ENCODE results near the gene ENOSF1. TPM values are rescaled to one million over a fixed set of nuclear protein-coding genes. Genes with fewer than 3 reads are reported as not detected.

Gene ENOSF1
- total and polyA plus RNA-seq, 2 of the 4 experiments (the other 2 are of a cell fraction) = 12.2 to 12.6 TPM

GRCh38 chr18:673317-673716, 39.1 kb downstream of the ENOSF1 start:
- Histone ChIP-seq H3K79me1 (ENCODE audit: low read depth in 1 of 2, low read length in 2 of 2) (peaks cover 0 to 12% of the 10 kb centered on the region in 2 experiments; a peak in 1 of 4 replicates), H3K56ac (ENCODE audit: extremely low read depth, insufficient read depth, low read length) (no peak overlapping the region), H2BK20ac (ENCODE audit: low read depth, low read length) (no peak overlapping the region), H3K4me1 (ENCODE audit: control insufficient read depth, insufficient read depth, low read length) (no peaks in the 10 kb centered on the region), H3K9ac (ENCODE audit: low read depth, low read length) (no peak overlapping the region), H2BK15ac (ENCODE audit: low read depth, low read length) (no peak overlapping the region), H3K23ac (ENCODE audit: low read depth, low read length) (no peak overlapping the region), H2AK9ac (replicated peaks; ENCODE audit: low read depth, low read length, poor library complexity) (no peak overlapping the region), H4K8ac (ENCODE audit: low read depth in 2 of 2, low read length in 2 of 2) (no peak overlapping the region), H3K27ac (ENCODE audit: insufficient read depth, low read length) (no peak overlapping the region), H2AK5ac (ENCODE audit: low read depth, low read length) (no peak overlapping the region), H4K91ac (ENCODE audit: insufficient read depth, low read depth, low read length) (no peak overlapping the region), H3K9me3 (ENCODE audit: control insufficient read depth, insufficient read depth, low read length) (no peaks in the 10 kb centered on the region), H2BK120ac (ENCODE audit: low read depth, low read length) (no peak overlapping the region), H3K36me3 (ENCODE audit: control insufficient read depth, insufficient read depth, low read length) (peaks cover 39% of the 10 kb centered on the region), H3K4ac (ENCODE audit: low read depth, low read length) (no peak overlapping the region), H3K9me1 (ENCODE audit: insufficient read depth, low read length) (no peaks in the 10 kb centered on the region), H2AFZ (replicated peaks; ENCODE audit: low read length, poor library complexity) (no peak overlapping the region), H3K18ac (ENCODE audit: low read depth, low read length) (no peak overlapping the region), H4K20me1 (ENCODE audit: insufficient read depth, low read length) (no peaks in the 10 kb centered on the region), H2BK5ac (ENCODE audit: low read depth, low read length, poor library complexity, severe bottlenecking) (no peak overlapping the region), H3K4me2 (ENCODE audit: low read depth, low read length) (no peak overlapping the region), H3K4me3 (ENCODE audit: insufficient read depth, low read depth, low read length) (no peak overlapping the region), H3K27me3 (ENCODE audit: control insufficient read depth, insufficient read depth, low read length) (no peaks in the 10 kb centered on the region), H3K14ac (replicated peaks; ENCODE audit: low read depth, low read length) (no peak overlapping the region), H4K5ac (ENCODE audit: low read depth, low read length) (no peak overlapping the region)
- TF ChIP-seq CTCF (conservative IDR thresholded peaks at IDR 0.05; ENCODE audit: low read depth, low read length) (no peak), RFX5 (IDR thresholded peaks at IDR 0.05; ENCODE audit: low read depth, low read length) (no peak), ELK1 (IDR thresholded peaks at IDR 0.05; ENCODE audit: borderline replicate concordance, low read depth, low read length) (no peak), SMC3 (IDR thresholded peaks at IDR 0.05; ENCODE audit: low read depth, low read length) (no peak), USF2 (IDR thresholded peaks at IDR 0.05; ENCODE audit: low read depth, low read length) (no peak), NFE2L2 (IDR thresholded peaks at IDR 0.05; ENCODE audit: low read depth, low read length) (no peak), CEBPB (IDR thresholded peaks at IDR 0.05; ENCODE audit: low read depth, low read length) (no peak), MXI1 (IDR thresholded peaks at IDR 0.05; ENCODE audit: borderline replicate concordance, low read depth, low read length) (no peak), MAFK (IDR thresholded peaks at IDR 0.05; ENCODE audit: low read depth, low read length) (no peak), RCOR1 (IDR thresholded peaks at IDR 0.05; ENCODE audit: insufficient replicate concordance, low read length) (no peak), MAZ (IDR thresholded peaks at IDR 0.05; ENCODE audit: borderline replicate concordance, low read depth, low read length) (no peak), RAD21 (IDR thresholded peaks at IDR 0.05; ENCODE audit: low read length) (no peak), POLR2A (IDR thresholded peaks at IDR 0.05; ENCODE audit: low read depth, low read length) (no peak)
- intact Hi-C loops (cut with micrococcal nuclease) (no loop called here), dilution Hi-C loops (cut with HindIII; ENCODE audit: low sequenced_read_pairs, unreplicated experiment) (no loop called here), in situ Hi-C loops (cut with MboI; ENCODE audit: low sequenced_read_pairs) (no loop called here)
- CTCF ChIA-PET = no interaction called here
- no TSS peak for BruUV-seq (replicated peaks)
- POLR2A ChIA-PET (ENCODE audit: unreplicated experiment) = no interaction called here
- no peak for DNase-seq
- no CpG with 5 or more reads among the region's 3 CpGs for WGBS, 2 experiments (ENCODE audit: extremely low coverage in 2 of 2, insufficient read length in 1 of 2)
- ATAC-seq (ENCODE audit: low read depth) = no peak
